Transverse colon (tissue), 3 donors: ENCODE measurements around the gene PRKCB.

Source experiments
- EP300 ChIP-seq: sonication (generic); formaldehyde crosslinking; IDR thresholded peaks from one replicate; pipeline ENCODE4 v1.6.1; 2017; ENCODE audit warnings: antibody characterized with exemption, low read depth
- POLR2A ChIP-seq: fragments of 450-650 bp; IDR thresholded peaks from one replicate; pipeline ENCODE4 v1.6.1; 2016; ENCODE audit warnings: antibody characterized with exemption, mild to moderate bottlenecking, moderate library complexity
- TF ChIP-seq, protein P1 (sequence below), 5 experiments: fragments of 200-600 bp in 3 of 5; fragments of 450-650 bp in 2 of 5; sonication (generic) in 3 of 5; IDR thresholded peaks; 1 replicate in 2 of 5; 2 replicates in 3 of 5; pipeline ENCODE4 v1.5.1; 2016 to 2017; ENCODE audit warnings: antibody characterized with exemption in 5 of 5, inconsistent platforms in 3 of 5, mild to moderate bottlenecking in 2 of 5, moderate library complexity in 1 of 5

- TF ChIP-seq, protein P1, sequence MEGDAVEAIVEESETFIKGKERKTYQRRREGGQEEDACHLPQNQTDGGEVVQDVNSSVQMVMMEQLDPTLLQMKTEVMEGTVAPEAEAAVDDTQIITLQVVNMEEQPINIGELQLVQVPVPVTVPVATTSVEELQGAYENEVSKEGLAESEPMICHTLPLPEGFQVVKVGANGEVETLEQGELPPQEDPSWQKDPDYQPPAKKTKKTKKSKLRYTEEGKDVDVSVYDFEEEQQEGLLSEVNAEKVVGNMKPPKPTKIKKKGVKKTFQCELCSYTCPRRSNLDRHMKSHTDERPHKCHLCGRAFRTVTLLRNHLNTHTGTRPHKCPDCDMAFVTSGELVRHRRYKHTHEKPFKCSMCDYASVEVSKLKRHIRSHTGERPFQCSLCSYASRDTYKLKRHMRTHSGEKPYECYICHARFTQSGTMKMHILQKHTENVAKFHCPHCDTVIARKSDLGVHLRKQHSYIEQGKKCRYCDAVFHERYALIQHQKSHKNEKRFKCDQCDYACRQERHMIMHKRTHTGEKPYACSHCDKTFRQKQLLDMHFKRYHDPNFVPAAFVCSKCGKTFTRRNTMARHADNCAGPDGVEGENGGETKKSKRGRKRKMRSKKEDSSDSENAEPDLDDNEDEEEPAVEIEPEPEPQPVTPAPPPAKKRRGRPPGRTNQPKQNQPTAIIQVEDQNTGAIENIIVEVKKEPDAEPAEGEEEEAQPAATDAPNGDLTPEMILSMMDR (IDR thresholded peaks at IDR 0.05), result no peak
- TF ChIP-seq POLR2A (no peak), EP300 (no peak)
Observed at GRCh38 chr16:23842137-23842600, 6.4 kb downstream of the PRKCB start.
